Measurements from ENCODE around the gene TSPAN31.
"Not testable (repeated sequence)": the region's sequence is repeated elsewhere in the genome, so short reads cannot be mapped to it uniquely, and the experiment has no call there.

The TSPAN31 gene

GRCh38 chr12:57717846-57718640 lies 26.8 kb upstream of the TSPAN31 start:
- H3K4me3 ChIP-seq (ENCODE audit: low read depth, low read length) = no peak overlapping the region
- TF ChIP-seq CTCF (IDR thresholded peaks at IDR 0.05; ENCODE audit: low read depth, low read length, missing control alignments) = no peak
- DNase-seq (ENCODE audit: low read depth) = no peak

GRCh38 chr12:57718641-57719528 lies 26.0 kb upstream of the TSPAN31 start:
- H3K4me3 ChIP-seq (ENCODE audit: low read depth, low read length) = no peak overlapping the region
- TF ChIP-seq CTCF (IDR thresholded peaks at IDR 0.05; ENCODE audit: low read depth, low read length, missing control alignments) = no peak
- no peak for DNase-seq (ENCODE audit: low read depth)

GRCh38 chr12:57719777-57720605 lies 24.8 kb upstream of the TSPAN31 start:
- H3K4me3 ChIP-seq (ENCODE audit: low read depth, low read length) = no peak overlapping the region
- no peak for DNase-seq (ENCODE audit: low read depth)
- no peak for TF ChIP-seq CTCF (IDR thresholded peaks at IDR 0.05; ENCODE audit: low read depth, low read length, missing control alignments)

GRCh38 chr12:57720606-57721595 lies 23.9 kb upstream of the TSPAN31 start:
- DNase-seq (ENCODE audit: low read depth) = no peak
- TF ChIP-seq CTCF (IDR thresholded peaks at IDR 0.05; ENCODE audit: low read depth, low read length, missing control alignments) = peak; percentile 3

GRCh38 chr12:57721846-57722608 lies 22.8 kb upstream of the TSPAN31 start:
- not testable (repeated sequence) for DNase-seq (ENCODE audit: low read depth); H3K4me3 ChIP-seq (ENCODE audit: low read depth, low read length)

More at GRCh38 chr12:57720606-57721595, 23.9 kb upstream of the TSPAN31 start:
- no peak overlapping the region for H3K4me3 ChIP-seq (ENCODE audit: low read depth, low read length)

Measured in GM12864 (cell line).